ENCODE data around the gene CATSPERD. TPM values are rescaled to one million over a fixed set of nuclear protein-coding genes. Genes with fewer than 3 reads are reported as not detected.

CATSPERD gene
- total RNA-seq, 1 donor from 2014 or later, result not detected

DNA sequence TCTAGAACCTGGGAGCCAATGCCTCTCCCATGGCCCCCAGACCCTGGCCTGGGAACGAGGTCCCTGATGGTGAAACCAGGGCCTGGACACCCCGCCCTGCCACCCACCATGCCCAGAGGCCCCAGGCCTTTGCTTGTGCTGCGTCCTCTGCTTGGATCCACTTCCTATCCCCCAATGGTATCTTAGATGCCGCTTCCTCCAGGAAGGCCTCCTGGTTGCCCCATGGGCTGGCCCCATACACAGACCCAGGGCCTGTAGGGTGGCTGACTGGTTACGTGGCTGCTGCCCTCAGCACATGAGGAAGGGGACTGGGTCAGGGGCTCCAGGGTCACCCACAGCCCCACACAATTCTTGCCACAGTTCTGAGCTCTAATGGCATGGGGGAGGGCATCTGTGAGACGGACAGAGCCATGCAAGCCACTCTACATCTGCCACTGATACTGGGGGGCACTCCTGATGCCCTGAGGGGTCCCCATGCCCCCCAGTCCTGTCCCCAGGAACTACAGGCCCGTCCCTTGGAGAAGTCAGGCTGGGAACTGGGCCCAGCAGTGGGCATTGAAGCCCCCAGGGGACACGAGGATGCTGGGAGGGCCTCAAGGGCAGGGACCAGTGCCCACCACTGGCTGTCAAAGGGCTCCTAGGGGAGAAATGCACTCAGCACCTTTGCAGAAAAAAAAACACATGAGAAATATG, 25.3 kb upstream of the CATSPERD start:
- Histone ChIP-seq H3K27me3 (no peaks in the 10 kb centered on the region), H3K9ac (no peak overlapping the region), H3K79me2 (ENCODE audit: low read depth) (peaks cover 43% of the 10 kb centered on the region), H3K9me3 (ENCODE audit: low read depth) (no peaks in the 10 kb centered on the region), H3K4me3 (no peak overlapping the region), H3K36me3 (no peaks in the 10 kb centered on the region), H3K27ac (peak overlapping the region; percentile 37), H2AFZ (replicated peaks) (no peak overlapping the region), H4K20me1 (ENCODE audit: low read depth) (peaks cover 73% of the 10 kb centered on the region), H3F3A (ENCODE audit: low read depth) (peaks cover 35% of the 10 kb centered on the region), H3K4me1 (no peaks in the 10 kb centered on the region), H3K4me2 (no peak overlapping the region)
- H3K4me1 Mint-ChIP-seq, result peaks cover 9% of the 10 kb centered on the region
- no peaks in the 10 kb centered on the region for H3K9me3 Mint-ChIP-seq
- no peak for TF ChIP-seq EZH2phosphoT487 (IDR thresholded peaks at IDR 0.05)
- no peak for TF ChIP-seq EZH2 (IDR thresholded peaks at IDR 0.05)
- TF ChIP-seq CTCF (IDR thresholded peaks at IDR 0.05), result no peak
- DNase-seq (ENCODE audit: low spot score), result no peak
- no peak overlapping the region for H3K27ac Mint-ChIP-seq
- peaks cover 13% of the 10 kb centered on the region for H3K27me3 Mint-ChIP-seq (ENCODE audit: insufficient read depth, low read depth)
- H3K36me3 Mint-ChIP-seq, result peaks cover 6% of the 10 kb centered on the region
- H3K4me3 Mint-ChIP-seq, result no peak overlapping the region

- no peaks in the 10 kb centered on the region for H3K36me3 ChIP-seq
These were observed 24.7 kb upstream of the CATSPERD start for GRCh38 chr19:5695649-5696195.

GRCh38 chr19:5696196-5697021, 24.0 kb upstream of the CATSPERD start:
- Histone ChIP-seq H3F3A (ENCODE audit: low read depth) (peaks cover 22% of the 10 kb centered on the region), H3K4me2 (no peak overlapping the region), H4K20me1 (ENCODE audit: low read depth) (peaks cover 60% of the 10 kb centered on the region), H3K27me3 (no peaks in the 10 kb centered on the region), H2AFZ (replicated peaks) (no peak overlapping the region), H3K9me3 (ENCODE audit: low read depth) (no peaks in the 10 kb centered on the region), H3K4me3 (no peak overlapping the region), H3K79me2 (ENCODE audit: low read depth) (peaks cover 30% of the 10 kb centered on the region), H3K36me3 (no peaks in the 10 kb centered on the region), H3K27ac (peak overlapping the region; percentile 37), H3K9ac (no peak overlapping the region), H3K4me1 (no peaks in the 10 kb centered on the region)
- Mint-ChIP-seq H3K27ac (no peak overlapping the region), H3K4me3 (no peak overlapping the region), H3K4me1 (peaks cover 5% of the 10 kb centered on the region), H3K27me3 (ENCODE audit: insufficient read depth, low read depth) (peaks cover 6% of the 10 kb centered on the region), H3K36me3 (peaks cover 11% of the 10 kb centered on the region), H3K9me3 (peaks cover 3% of the 10 kb centered on the region)
- DNase-seq (ENCODE audit: low spot score), result no peak
- TF ChIP-seq EZH2 (IDR thresholded peaks at IDR 0.05) (no peak), EZH2phosphoT487 (IDR thresholded peaks at IDR 0.05) (no peak), CTCF (IDR thresholded peaks at IDR 0.05) (no peak)

More at GRCh38 chr19:5695649-5696195, 24.7 kb upstream of the CATSPERD start:
- Histone ChIP-seq H3K9me3 (ENCODE audit: low read depth) (no peaks in the 10 kb centered on the region), H3K79me2 (ENCODE audit: low read depth) (peaks cover 37% of the 10 kb centered on the region), H3F3A (ENCODE audit: low read depth) (peaks cover 29% of the 10 kb centered on the region), H2AFZ (replicated peaks) (no peak overlapping the region), H3K9ac (no peak overlapping the region), H3K4me2 (no peak overlapping the region), H4K20me1 (ENCODE audit: low read depth) (peaks cover 67% of the 10 kb centered on the region), H3K27me3 (no peaks in the 10 kb centered on the region), H3K4me1 (no peaks in the 10 kb centered on the region), H3K4me3 (no peak overlapping the region), H3K27ac (peak overlapping the region; percentile 37)
- no peak overlapping the region for H3K27ac Mint-ChIP-seq
- TF ChIP-seq EZH2phosphoT487 (IDR thresholded peaks at IDR 0.05), result no peak
- no peak overlapping the region for H3K4me3 Mint-ChIP-seq
- H3K4me1 Mint-ChIP-seq, result peaks cover 6% of the 10 kb centered on the region
- H3K27me3 Mint-ChIP-seq (ENCODE audit: insufficient read depth, low read depth), result peaks cover 9% of the 10 kb centered on the region
- no peaks in the 10 kb centered on the region for H3K9me3 Mint-ChIP-seq
- peaks cover 8% of the 10 kb centered on the region for H3K36me3 Mint-ChIP-seq
- no peak for DNase-seq (ENCODE audit: low spot score)
